ENCODE data around the gene PDGFD.

Gene PDGFD

GRCh38 chr11:103898577-103899336 lies 265.2 kb downstream of the PDGFD start:
- H3K9ac ChIP-seq (ENCODE audit: low read length in 2 of 2), result no peak overlapping the region

GRCh38 chr11:103898065-103898464 lies 265.9 kb downstream of the PDGFD start:
- H3K4me1 ChIP-seq (ENCODE audit: control insufficient read depth, insufficient read depth, low read length), result no peaks in the 10 kb centered on the region
- no peaks in the 10 kb centered on the region for H3K36me3 ChIP-seq (ENCODE audit: control insufficient read depth in 2 of 2, insufficient read depth in 2 of 2, low read length in 2 of 2)
- no peak overlapping the region for H3K4me3 ChIP-seq (ENCODE audit: low read length in 2 of 2)
- H3K27me3 ChIP-seq (ENCODE audit: control insufficient read depth in 1 of 2, insufficient read depth in 2 of 2, low read length in 2 of 2), result no peaks in the 10 kb centered on the region
- no peak overlapping the region for H3K27ac ChIP-seq (ENCODE audit: low read length)
- no peak overlapping the region for H3K9ac ChIP-seq (ENCODE audit: low read length in 2 of 2)
- no peaks in the 10 kb centered on the region for H3K9me3 ChIP-seq (ENCODE audit: control insufficient read depth in 2 of 2, low read length in 2 of 2)

More at GRCh38 chr11:103898577-103899336, 265.2 kb downstream of the PDGFD start:
- Histone ChIP-seq H3K4me1 (ENCODE audit: control insufficient read depth, insufficient read depth, low read length) (no peaks in the 10 kb centered on the region), H3K27ac (ENCODE audit: low read length) (no peak overlapping the region), H3K4me3 (ENCODE audit: low read length in 2 of 2) (no peak overlapping the region), H3K36me3 (ENCODE audit: control insufficient read depth in 2 of 2, insufficient read depth in 2 of 2, low read length in 2 of 2) (no peaks in the 10 kb centered on the region), H3K27me3 (ENCODE audit: control insufficient read depth in 1 of 2, insufficient read depth in 2 of 2, low read length in 2 of 2) (no peaks in the 10 kb centered on the region), H3K9me3 (ENCODE audit: control insufficient read depth in 2 of 2, low read length in 2 of 2) (no peaks in the 10 kb centered on the region)

GRCh38 chr11:103897160-103897936 lies 266.6 kb downstream of the PDGFD start:
- Histone ChIP-seq H3K27ac (ENCODE audit: low read length) (no peak overlapping the region), H3K9me3 (ENCODE audit: control insufficient read depth in 2 of 2, low read length in 2 of 2) (no peaks in the 10 kb centered on the region), H3K27me3 (ENCODE audit: control insufficient read depth in 1 of 2, insufficient read depth in 2 of 2, low read length in 2 of 2) (no peaks in the 10 kb centered on the region), H3K4me1 (ENCODE audit: control insufficient read depth, insufficient read depth, low read length) (no peaks in the 10 kb centered on the region), H3K36me3 (ENCODE audit: control insufficient read depth in 2 of 2, insufficient read depth in 2 of 2, low read length in 2 of 2) (no peaks in the 10 kb centered on the region), H3K4me3 (ENCODE audit: low read length in 2 of 2) (no peak overlapping the region), H3K9ac (ENCODE audit: low read length in 2 of 2) (no peak overlapping the region)

GRCh38 chr11:103895106-103895505 lies 268.8 kb downstream of the PDGFD start:
- no peaks in the 10 kb centered on the region for H3K9me3 ChIP-seq (ENCODE audit: control insufficient read depth in 2 of 2, low read length in 2 of 2)
- no peak overlapping the region for H3K27ac ChIP-seq (ENCODE audit: low read length)
- H3K36me3 ChIP-seq (ENCODE audit: control insufficient read depth in 2 of 2, insufficient read depth in 2 of 2, low read length in 2 of 2), result no peaks in the 10 kb centered on the region
- no peak overlapping the region for H3K4me3 ChIP-seq (ENCODE audit: low read length in 2 of 2)
- H3K4me1 ChIP-seq (ENCODE audit: control insufficient read depth, insufficient read depth, low read length), result no peaks in the 10 kb centered on the region
- H3K27me3 ChIP-seq (ENCODE audit: control insufficient read depth in 1 of 2, insufficient read depth in 2 of 2, low read length in 2 of 2), result no peaks in the 10 kb centered on the region
- no peak overlapping the region for H3K9ac ChIP-seq (ENCODE audit: low read length in 2 of 2)

- no peaks in the 10 kb centered on the region for H3K27me3 ChIP-seq (ENCODE audit: control insufficient read depth in 1 of 2, insufficient read depth in 2 of 2, low read length in 2 of 2)
- no peaks in the 10 kb centered on the region for H3K36me3 ChIP-seq (ENCODE audit: control insufficient read depth in 2 of 2, insufficient read depth in 2 of 2, low read length in 2 of 2)
- no peaks in the 10 kb centered on the region for H3K4me1 ChIP-seq (ENCODE audit: control insufficient read depth, insufficient read depth, low read length)
- H3K9ac ChIP-seq (ENCODE audit: low read length in 2 of 2), result no peak overlapping the region
- no peak overlapping the region for H3K27ac ChIP-seq (ENCODE audit: low read length)
- no peak overlapping the region for H3K4me3 ChIP-seq (ENCODE audit: low read length in 2 of 2)
- no peaks in the 10 kb centered on the region for H3K9me3 ChIP-seq (ENCODE audit: control insufficient read depth in 2 of 2, low read length in 2 of 2)
Measured at GRCh38 chr11:103894673-103895072, 269.3 kb downstream of the PDGFD start.

- Histone ChIP-seq H3K4me3 (ENCODE audit: low read length in 2 of 2) (no peak overlapping the region), H3K9ac (ENCODE audit: low read length in 2 of 2) (no peak overlapping the region), H3K9me3 (ENCODE audit: control insufficient read depth in 2 of 2, low read length in 2 of 2) (no peaks in the 10 kb centered on the region), H3K27me3 (ENCODE audit: control insufficient read depth in 1 of 2, insufficient read depth in 2 of 2, low read length in 2 of 2) (no peaks in the 10 kb centered on the region), H3K36me3 (ENCODE audit: control insufficient read depth in 2 of 2, insufficient read depth in 2 of 2, low read length in 2 of 2) (no peaks in the 10 kb centered on the region), H3K4me1 (ENCODE audit: control insufficient read depth, insufficient read depth, low read length) (no peaks in the 10 kb centered on the region), H3K27ac (ENCODE audit: low read length) (no peak overlapping the region)
Measured at GRCh38 chr11:103894034-103894433, 269.9 kb downstream of the PDGFD start.

GRCh38 chr11:103893371-103893770 lies 270.6 kb downstream of the PDGFD start:
- Histone ChIP-seq H3K27ac (ENCODE audit: low read length) (no peak overlapping the region), H3K4me3 (ENCODE audit: low read length in 2 of 2) (no peak overlapping the region), H3K9ac (ENCODE audit: low read length in 2 of 2) (no peak overlapping the region), H3K27me3 (ENCODE audit: control insufficient read depth in 1 of 2, insufficient read depth in 2 of 2, low read length in 2 of 2) (no peaks in the 10 kb centered on the region), H3K9me3 (ENCODE audit: control insufficient read depth in 2 of 2, low read length in 2 of 2) (no peaks in the 10 kb centered on the region), H3K36me3 (ENCODE audit: control insufficient read depth in 2 of 2, insufficient read depth in 2 of 2, low read length in 2 of 2) (no peaks in the 10 kb centered on the region), H3K4me1 (ENCODE audit: control insufficient read depth, insufficient read depth, low read length) (no peaks in the 10 kb centered on the region)

- Histone ChIP-seq H3K9me3 (ENCODE audit: control insufficient read depth in 2 of 2, low read length in 2 of 2) (no peaks in the 10 kb centered on the region), H3K9ac (ENCODE audit: low read length in 2 of 2) (no peak overlapping the region), H3K27ac (ENCODE audit: low read length) (no peak overlapping the region), H3K4me3 (ENCODE audit: low read length in 2 of 2) (no peak overlapping the region), H3K4me1 (ENCODE audit: control insufficient read depth, insufficient read depth, low read length) (no peaks in the 10 kb centered on the region), H3K36me3 (ENCODE audit: control insufficient read depth in 2 of 2, insufficient read depth in 2 of 2, low read length in 2 of 2) (no peaks in the 10 kb centered on the region), H3K27me3 (ENCODE audit: control insufficient read depth in 1 of 2, insufficient read depth in 2 of 2, low read length in 2 of 2) (no peaks in the 10 kb centered on the region)
Measured at GRCh38 chr11:103892603-103893002, 271.3 kb downstream of the PDGFD start.

- no peaks in the 10 kb centered on the region for H3K27me3 ChIP-seq (ENCODE audit: control insufficient read depth in 1 of 2, insufficient read depth in 2 of 2, low read length in 2 of 2)
Measured at GRCh38 chr11:103890654-103891053, 273.3 kb downstream of the PDGFD start.

GRCh38 chr11:103889679-103890078 lies 274.3 kb downstream of the PDGFD start:
- Histone ChIP-seq H3K27me3 (ENCODE audit: control insufficient read depth in 1 of 2, insufficient read depth in 2 of 2, low read length in 2 of 2) (no peaks in the 10 kb centered on the region), H3K27ac (ENCODE audit: low read length) (no peak overlapping the region), H3K9ac (ENCODE audit: low read length in 2 of 2) (no peak overlapping the region), H3K4me1 (ENCODE audit: control insufficient read depth, insufficient read depth, low read length) (no peaks in the 10 kb centered on the region), H3K4me3 (ENCODE audit: low read length in 2 of 2) (no peak overlapping the region), H3K9me3 (ENCODE audit: control insufficient read depth in 2 of 2, low read length in 2 of 2) (no peaks in the 10 kb centered on the region), H3K36me3 (ENCODE audit: control insufficient read depth in 2 of 2, insufficient read depth in 2 of 2, low read length in 2 of 2) (no peaks in the 10 kb centered on the region)

More at GRCh38 chr11:103890654-103891053, 273.3 kb downstream of the PDGFD start:
- Histone ChIP-seq H3K4me1 (ENCODE audit: control insufficient read depth, insufficient read depth, low read length) (no peaks in the 10 kb centered on the region), H3K36me3 (ENCODE audit: control insufficient read depth in 2 of 2, insufficient read depth in 2 of 2, low read length in 2 of 2) (no peaks in the 10 kb centered on the region), H3K27ac (ENCODE audit: low read length) (no peak overlapping the region), H3K4me3 (ENCODE audit: low read length in 2 of 2) (no peak overlapping the region), H3K9me3 (ENCODE audit: control insufficient read depth in 2 of 2, low read length in 2 of 2) (no peaks in the 10 kb centered on the region), H3K9ac (ENCODE audit: low read length in 2 of 2) (no peak overlapping the region)

GRCh38 chr11:103888541-103888951 lies 275.4 kb downstream of the PDGFD start:
- H3K4me3 ChIP-seq (ENCODE audit: low read length in 2 of 2), result no peak overlapping the region
- no peak overlapping the region for H3K27ac ChIP-seq (ENCODE audit: low read length)
- H3K36me3 ChIP-seq (ENCODE audit: control insufficient read depth in 2 of 2, insufficient read depth in 2 of 2, low read length in 2 of 2), result no peaks in the 10 kb centered on the region
- no peaks in the 10 kb centered on the region for H3K4me1 ChIP-seq (ENCODE audit: control insufficient read depth, insufficient read depth, low read length)
- no peaks in the 10 kb centered on the region for H3K9me3 ChIP-seq (ENCODE audit: control insufficient read depth in 2 of 2, low read length in 2 of 2)
- H3K27me3 ChIP-seq (ENCODE audit: control insufficient read depth in 1 of 2, insufficient read depth in 2 of 2, low read length in 2 of 2), result no peaks in the 10 kb centered on the region
- H3K9ac ChIP-seq (ENCODE audit: low read length in 2 of 2), result no peak overlapping the region

Data from stomach smooth muscle (tissue), 2 donors.